Activated CD4-positive, alpha-beta T cell treated with anti-CD3 and anti-CD28 coated beads, Interleukin-10, Interleukin-2, amounts not matched to agents 100 ng/mL and 50 ng/mL, durations not matched to agents 16 hours and 8 hours (primary cell): Measurements from ENCODE around the gene CHSY1.

Experiments used
- DNase-seq: peaks from one replicate; pipeline ENCODE4 v3.0.0-alpha.2; 2020

Gene CHSY1

DNA sequence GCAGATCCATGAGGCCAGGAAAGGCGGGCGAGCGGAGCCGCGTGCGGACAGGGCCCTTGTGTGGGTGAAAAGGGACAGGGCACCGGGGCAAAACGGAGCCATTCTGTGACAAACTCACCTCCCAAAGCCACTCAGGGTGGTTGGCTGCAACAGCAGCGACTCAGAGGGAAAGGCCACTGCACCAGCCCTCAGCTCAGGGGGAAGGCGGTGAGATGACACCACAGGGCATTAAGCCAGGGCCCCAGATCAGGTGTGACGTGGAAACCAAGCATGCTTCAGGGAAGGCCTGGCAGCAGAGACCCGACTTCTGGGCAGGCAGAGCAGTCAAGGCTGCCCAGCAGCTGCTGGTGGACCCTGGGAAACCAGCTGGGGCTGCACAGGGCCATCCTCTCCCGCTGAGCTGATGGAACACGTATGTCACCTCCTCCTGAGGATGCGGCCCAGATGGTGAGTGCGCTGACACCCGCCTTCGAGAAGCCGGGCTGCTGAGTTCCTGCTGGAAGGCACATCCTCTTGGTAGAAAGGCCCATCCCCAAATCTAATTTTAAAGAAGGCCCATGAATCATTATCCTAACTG, 82.3 kb downstream of the CHSY1 start:
- DNase-seq, result no peak

DNA sequence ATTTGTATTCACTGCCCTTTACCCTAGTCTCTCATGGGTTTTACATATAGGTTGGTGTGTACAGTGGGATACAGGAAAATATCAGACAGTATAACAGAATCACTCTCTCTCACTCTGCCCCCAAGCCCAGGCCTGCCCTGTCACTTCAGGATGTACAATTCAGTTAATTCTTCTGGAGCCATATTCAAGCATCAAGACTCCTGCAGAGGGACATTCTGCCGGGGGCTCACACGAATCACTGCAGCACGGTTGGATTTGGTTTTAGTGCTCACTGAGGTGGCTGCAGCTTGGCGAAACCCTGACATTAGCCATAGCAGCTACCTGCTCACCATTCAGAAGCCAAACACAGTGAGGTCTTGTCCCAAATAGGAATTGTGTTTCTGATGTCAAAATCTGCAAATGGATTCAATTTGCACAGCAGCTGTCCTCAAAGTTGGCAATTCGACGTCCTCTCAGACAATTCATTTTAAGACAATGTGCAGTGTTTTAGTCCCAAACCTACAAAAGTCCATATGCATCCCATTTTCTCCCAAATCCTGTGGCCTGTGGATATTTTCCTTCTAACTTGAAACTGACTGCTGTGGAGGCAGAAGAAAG, 82.9 kb downstream of the CHSY1 start:
- no peak for DNase-seq

DNA sequence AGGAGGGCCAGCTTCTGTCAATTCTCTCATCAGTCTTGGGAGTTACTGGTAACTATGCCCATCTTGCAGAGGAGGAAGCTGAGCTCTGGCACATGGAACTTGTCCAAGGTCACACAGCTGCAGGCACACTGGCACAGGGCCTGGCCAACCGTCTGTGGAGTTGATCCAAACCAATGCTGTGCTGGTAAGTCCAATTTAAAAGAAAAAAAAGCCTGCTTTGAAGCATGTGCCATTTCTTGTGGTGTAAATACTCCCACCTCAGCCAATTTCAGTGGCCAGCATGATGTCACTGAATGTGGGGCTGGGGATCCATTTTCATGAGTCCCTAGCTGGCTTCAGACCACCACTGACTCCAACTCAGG, 83.4 kb downstream of the CHSY1 start:
- no peak for DNase-seq

DNA sequence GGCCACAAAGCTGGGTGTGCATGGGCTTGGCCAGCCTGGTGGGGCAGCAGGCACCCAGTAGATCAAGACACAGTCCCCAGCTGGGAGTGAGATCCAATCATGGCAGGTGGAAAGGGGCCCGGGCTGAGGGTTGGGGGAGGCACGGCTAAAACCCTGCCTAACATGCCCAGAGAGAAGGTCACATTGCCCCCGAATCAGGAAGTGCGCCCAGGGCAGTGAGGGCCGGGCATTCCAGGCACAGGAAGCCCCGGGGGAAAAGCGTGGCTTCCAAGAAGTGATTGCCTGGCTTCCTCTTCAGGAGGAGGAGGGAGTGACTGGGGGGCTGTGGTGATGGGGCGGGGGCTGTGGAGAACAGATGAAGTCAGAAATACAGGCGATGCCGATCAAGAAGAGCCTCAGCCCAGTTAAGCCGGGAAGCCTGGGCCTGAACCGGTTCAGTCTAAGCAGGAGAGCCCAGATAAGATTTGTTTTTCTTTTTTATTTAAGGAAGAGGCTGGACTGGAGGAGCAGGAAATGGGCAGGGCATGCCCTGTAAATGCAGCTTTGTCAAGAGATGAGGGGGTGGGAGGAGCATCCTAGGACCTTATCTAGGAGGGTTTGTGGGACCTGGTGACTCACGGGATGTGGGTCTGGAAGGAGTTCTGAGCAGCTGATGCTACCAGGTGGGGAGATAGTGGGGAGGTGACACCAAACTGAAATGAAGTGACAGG, 83.9 kb downstream of the CHSY1 start:
- DNase-seq, result peak; percentile 94

DNA sequence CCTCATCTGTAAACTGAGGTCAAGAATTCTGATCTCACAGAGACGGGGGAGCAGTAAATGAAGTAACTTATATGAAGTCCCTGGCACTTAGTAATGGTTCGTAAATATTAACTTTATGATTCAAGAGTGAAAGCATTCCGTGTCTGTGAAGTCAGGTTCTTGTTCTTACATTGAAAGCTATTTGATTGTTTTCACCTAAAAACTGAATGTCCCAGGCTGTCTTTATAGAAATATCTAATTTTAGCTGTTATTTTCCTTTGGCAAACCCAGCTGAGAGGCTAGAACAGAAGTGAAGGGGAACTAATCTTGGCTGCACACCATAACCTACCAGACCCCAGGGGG, 84.5 kb downstream of the CHSY1 start:
- DNase-seq, result no peak

DNA sequence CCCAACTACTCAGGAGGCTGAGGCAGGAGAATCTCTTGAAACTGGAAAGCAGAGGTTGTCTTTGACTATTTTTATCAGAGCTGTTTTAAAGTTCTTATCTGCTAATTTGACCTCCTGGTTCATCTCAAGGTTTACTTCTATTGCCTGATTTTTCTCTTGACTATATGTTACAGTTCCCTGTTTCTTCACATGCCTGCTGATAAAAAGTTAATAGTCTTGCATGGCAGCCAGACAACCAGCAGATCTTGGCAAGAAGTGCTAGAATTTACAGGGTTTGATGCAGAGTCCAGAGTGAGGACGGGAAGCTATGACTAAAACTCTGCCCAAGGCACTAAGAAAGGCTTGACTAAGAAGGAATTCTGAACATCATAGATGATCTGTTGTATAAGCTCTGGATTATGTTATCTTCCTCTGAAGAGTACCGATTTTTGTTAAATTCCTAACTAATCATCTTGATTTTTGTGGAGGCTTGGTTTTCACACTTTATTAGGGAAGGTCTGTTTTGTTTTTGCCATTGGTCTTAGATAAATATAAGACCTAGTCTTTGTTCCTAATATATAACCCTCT, 85.9 kb downstream of the CHSY1 start:
- DNase-seq, result no peak

DNA sequence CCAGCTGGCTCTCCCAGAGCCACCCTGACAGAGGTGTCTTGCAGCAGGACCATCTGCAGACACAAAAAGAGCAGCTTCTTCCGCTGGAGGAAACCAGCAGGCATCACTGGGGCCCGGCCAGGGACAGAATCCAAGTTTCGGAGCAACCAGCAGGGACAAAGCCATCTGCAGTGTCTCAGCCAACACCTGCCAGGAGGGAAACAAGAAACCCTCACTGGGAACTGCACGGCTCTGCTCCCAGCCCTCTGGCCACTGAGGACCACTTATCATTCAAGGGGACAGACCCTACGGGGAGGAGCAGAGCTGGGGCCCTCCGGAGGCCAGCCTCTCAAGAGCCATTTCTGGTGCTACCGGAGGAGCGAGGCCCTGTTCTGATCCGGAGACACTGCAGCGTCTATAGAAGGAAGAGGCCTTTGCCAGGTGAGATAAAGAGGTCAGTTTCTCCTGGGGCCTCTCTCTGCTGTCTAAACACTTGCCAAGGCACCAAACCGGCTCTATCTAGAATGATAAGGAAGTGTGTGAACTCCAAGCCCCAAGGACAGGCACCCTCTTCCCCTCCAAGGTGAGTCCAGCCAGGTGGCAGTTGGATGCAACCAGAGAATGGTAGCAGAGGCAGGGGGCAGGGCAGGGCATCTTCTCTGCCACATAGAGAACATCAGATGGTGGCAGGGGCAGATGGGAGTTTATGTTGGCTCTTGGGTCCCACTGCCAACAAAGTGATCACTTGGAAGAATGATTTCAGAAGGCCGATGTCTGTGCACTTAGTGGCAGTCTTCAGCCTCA, 89.0 kb downstream of the CHSY1 start:
- no peak for DNase-seq

DNA sequence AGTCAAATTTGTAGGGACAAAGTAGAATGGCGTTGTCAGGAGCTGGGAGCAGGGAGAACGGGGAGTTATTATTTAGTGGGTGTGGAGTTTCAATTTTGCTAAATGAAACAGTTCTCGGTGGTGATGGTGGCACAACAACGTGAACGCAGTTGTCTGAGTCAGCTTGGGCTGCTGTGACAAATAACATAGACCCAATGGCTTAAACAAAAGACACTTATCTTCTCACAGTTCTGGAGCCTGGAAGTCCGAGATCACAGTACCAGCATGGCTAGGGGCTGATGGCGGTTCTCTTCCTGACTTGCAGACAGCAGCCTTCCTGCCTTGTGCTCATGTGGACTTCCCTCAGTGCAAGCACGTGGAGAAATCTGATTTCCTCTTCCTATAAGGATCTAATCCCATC, 90.2 kb downstream of the CHSY1 start:
- peak; percentile 83 for DNase-seq

DNA sequence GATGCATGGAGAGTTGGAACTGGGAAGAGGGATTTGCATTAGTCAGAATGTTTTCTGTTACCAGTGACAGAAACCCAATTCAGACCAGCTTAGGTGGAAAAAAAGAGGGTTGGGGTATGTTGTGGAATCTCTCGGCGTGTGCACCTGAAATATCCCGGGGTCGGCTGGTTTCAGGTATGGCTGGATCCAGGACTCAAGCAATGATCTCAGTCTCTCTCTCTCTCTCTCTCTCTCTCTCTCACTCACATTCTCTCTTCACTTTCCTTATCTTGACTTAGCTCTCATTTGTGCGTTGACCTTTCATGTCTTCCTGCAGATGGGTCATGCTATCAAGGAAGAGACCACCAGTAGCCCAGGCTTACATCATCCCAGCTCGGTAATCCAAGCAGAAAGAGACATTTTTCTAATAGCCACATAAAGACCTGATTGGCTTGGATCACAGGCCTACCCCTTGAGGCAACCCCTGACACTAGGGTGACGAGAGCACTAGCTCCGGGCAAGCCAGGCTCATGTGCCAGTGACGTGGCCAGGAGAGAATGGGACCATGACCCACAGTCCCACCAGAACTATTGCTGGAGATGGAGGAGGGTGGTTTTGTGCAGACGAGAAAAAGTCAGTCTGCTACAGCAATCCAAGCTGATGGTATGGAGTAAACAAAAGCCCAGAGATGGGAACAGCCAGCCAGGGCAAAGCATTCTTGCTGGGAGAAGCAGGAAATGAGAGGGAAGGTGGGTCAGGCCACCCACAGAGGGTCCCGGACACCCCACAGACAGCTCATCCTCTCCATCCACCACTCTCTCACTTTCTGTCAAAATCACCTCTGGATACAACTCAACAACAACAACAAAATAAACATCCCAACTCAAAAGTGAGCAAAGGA, 91.7 kb downstream of the CHSY1 start:
- DNase-seq, result peak; percentile 38

DNA sequence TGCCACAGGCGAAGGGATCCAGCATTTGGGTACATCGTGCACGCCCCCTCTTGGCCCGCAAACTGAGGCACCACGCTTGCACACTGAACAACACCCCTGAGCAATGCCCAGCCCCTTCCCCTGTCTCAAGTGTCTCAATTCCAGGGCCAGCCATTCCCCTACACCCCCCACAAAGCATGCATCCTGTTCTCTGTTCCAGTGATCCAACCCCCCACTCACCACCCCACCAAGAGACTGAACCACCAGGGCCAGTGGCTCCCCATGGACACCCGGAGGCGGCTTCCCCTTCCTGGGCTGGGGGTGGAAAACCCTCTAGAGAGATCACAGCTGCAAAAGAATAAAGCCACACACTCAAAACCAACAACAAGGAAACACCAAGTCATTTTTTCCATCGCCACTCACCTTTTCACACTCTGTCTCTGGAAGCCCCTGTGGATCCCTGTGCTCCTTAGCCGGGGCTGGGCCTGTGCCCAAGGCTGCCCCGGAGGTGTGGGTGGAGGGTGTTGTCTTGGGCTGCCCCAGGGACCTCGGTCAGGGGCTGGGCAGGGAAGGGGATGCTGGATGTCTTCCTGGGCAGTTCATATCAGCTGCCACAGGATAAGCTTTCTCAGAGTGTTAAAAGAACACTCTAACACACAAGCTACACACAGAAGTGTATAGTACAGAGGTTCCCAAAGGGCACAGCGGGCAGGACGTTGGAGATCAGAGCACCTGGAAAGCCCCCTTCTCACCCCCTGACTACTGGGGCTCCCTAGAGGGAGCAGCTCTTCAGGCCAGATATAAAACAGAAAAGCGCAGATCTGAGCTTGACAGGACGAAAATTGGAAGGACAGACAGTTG, 92.5 kb downstream of the CHSY1 start:
- DNase-seq, result peak; percentile 68

DNA sequence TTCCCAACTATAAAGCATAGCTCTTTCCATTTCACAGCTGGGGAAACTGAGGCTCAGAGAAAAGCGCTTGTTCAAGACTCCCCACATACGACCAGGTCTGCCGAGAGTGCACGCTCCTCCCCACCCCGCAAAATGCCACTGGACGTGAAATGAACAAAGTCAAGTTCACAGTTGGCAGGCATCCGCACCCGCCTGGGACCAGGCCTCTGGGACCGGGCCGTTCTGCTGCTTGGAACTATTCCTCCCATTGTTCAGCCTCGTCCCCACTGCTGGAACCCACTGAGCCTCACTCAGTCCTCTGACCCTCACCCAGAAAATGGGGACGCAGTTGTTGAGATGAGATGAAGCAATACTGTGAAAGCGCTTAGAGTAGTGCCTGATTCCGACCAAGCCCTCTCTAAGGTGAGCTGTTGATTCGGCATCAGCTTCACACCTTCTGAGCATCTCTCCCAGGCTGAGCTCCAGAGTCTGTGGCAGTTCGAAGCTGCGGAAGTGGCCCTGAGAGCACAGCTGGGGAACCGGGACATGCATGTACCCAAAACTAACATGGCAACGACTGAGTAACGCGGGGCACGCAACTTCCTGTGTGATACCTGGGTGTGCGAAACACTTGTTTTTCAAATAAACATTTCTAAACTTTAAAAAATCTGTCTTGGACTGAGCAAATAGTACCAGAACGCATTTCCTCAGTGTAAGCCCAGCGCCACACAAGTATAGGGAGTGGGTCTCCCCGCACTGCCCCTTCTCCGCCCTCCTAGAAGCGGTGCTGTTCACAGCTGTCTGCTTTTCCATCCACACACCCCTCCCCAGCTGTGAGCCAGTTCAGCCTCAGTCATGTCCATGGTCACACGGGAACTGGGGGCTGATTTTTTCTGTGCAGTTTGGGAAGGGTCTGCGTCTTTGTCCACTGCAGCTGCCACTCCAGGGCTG, 93.4 kb downstream of the CHSY1 start:
- no peak for DNase-seq

DNA sequence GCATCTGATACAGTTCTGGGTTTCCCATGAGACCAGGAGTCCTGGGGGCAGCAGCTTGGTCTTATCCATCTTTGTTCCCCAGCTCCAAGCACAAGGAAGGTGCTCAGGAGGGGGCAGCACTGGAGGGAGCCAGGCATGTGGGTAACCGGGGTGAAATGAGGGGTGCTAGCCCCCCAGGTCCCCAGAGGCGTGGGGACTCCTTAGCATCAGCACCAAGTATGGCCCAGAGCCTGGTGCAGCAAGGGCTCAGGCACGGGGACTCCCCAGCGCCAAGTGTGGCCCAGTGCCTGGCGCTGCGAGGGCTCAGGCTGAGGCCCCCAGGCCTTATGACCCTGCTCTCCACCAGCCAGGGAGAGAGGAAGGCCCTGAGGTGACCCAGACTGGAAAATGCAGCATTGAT, 94.1 kb downstream of the CHSY1 start:
- DNase-seq, result no peak

DNA sequence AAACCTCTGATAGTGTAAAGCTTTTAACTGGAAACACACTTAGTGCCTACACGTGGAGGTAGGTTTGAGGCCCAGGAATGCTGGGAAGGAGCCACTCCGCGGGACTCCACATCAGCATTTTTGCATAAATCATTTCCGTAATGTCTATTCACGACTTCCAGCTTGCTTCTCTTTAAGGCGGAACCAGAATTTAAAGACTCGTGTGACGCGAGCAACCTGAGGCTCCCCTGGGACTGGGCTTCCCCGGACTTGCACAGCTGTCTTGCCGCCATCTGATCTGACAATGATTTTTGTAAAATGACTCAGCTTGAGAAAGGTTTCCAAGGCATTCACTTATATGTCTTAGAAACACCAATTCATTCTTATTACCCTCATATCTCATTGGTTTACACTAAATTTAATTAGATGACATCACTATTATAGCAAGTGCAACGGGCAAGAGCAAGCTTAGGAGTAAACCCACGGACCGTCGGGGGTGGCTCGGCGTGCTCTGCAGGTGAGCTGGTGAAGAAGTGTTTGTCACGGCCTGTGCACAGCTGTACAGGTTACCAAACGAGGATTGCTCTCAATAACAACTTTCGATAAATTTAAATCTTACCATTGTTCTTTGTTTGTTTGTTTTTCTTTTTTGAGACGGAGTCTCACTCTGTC, 95.2 kb downstream of the CHSY1 start:
- DNase-seq, result no peak

DNA sequence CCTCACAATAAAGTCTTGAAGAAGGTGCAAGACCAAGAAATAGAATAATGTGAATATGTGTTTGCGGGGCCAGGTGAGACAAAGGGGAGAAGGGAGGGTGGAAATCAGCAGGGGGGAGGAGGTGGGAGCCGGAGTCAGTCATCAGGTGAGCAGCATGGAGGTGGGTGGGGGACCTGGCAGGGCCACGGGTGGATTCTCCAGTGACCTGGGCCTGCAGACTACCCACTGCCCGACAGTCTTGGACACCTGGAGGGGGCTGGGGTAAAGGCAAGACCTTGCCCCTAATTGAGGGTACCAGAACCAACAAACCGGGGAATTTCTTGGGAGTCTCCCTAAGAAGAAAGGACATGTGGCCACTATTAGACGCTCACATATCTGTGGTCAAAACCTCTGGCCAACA, 95.8 kb downstream of the CHSY1 start:
- DNase-seq, result no peak

DNA sequence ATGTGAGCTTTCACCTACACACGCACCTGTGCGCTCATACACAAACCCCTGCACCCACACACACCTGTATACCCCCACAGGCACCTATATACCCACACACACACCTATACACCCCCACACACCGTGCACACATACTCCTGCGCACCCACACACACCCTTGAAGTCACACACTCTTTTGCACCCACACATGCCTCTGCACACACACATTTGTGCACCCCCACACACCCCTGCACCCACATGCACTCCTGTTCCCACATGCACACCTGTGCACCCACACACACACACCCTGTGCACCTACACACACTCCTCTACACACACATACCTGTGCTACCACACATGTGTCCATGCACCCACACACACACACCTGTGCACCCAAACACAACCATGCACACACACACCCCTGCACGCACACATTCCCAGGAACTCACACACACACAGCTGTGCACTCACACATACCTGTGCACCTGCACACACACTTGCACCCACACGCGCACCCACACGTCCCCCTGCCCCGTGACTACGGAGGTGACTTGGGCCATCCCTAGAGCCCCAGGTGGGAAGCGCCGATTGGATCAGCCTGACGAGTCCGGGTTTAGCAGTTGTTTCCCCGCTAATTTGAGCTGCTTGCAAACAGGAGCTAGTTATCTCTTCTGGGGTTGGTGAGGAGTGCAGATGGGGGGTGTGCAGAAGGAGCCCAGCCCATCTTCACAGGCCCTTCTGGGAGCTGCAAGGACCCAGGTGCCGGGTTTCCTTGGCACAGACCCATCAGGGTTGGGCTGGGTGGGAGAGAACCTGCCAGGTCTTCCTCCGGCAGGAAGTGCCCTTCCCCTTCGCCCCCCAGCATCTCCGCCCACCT, 97.8 kb downstream of the CHSY1 start:
- no peak for DNase-seq

DNA sequence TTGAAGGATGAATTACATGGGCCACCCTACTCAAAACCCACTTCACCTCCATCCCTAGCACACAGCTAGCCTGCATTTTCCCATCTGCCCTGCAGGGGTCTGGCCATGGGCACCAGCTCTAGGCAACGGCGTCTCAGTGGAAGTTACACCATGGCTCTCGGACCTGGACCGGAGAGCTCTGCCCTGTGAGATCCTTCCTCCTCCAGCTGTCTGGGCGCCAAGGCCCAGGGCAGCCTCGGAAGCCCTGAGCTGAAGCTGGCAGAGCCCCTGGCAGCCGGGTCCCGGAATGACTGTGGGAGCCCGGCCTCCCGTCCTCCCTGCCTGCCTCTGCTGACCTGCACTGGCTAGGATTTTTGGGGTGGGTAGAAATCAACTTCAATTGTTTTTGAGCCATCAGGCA, 98.9 kb downstream of the CHSY1 start:
- peak; percentile 39 for DNase-seq

DNA sequence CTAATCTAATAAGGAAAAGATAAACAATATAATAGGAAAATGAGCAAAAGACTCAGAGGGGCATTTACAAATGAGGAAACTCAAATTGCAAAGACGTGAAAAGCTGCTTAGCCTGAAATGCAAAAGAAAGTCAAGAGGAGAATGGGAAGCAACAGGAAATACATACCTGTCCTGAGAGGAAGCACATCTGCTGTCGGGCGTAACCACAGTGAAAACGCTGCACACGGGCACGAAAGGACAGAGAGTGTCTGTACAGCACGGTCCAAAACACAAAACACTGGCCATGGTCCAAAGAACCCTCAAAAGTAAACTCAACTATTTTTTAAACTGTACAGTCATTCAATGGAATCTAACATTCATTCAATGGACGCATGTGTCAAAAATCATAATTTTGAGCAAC, 100.6 kb downstream of the CHSY1 start:
- DNase-seq, result no peak

DNA sequence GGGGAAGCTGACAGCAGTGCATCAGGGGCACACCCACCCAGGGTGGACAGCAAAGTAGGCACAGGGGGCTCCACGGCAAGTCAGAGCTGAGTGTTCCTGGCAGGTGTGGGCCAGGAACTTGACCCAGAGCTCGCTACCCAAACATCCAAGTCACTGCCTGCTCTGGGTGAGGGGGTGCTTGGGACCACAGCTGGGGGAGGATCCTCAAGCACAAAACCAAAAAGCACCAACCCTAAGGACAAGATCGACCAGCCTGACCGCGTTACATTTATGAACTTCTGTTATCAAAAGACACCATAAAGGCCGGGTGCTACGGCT, 101.2 kb downstream of the CHSY1 start:
- no peak for DNase-seq
